ENCODE results near the gene CNTNAP1.

CNTNAP1 gene

DNA sequence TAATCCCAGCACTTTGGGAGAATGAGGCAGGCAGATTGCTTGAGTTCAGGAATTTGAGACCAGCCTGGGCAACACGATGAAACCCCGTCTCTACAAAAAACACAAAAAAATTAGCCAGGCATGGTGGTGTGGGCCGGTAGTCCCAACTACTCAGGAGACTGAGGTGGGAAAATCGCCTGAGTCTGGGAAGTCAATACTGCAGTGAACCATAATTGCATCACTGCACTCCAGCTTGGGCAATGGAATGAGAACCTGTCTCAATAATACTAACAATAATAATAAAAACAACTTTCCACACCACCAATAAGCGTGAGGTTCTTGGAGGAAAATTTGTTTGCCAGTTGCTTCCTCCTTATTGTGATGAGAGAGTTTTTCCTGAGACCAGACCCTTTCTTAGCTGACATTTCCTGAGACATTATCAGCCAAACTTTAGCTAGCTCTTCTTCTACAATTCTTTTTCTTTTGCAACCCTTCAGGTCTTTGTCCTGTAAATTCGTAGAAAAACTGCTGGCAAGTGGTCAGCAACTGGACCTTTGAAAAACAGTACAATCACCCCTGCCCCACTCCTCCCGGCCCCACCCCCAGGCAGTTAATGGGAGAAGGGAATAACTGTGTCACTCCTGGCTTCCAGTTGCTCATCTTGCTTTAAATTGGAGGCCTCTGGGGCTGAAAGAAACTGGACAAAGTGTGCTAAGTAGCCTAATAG, 66.0 kb downstream of the CNTNAP1 start:
- Histone ChIP-seq H3K27ac (no peak overlapping the region), H3K9me3 (no peaks in the 10 kb centered on the region), H3K27me3 (peaks cover 79% of the 10 kb centered on the region), H3K4me1 (ENCODE audit: control insufficient read depth in 1 of 2, insufficient read depth in 1 of 2, low read depth in 1 of 2, low read length in 1 of 2) (peaks cover 14% of the 10 kb centered on the region in 2 experiments), H3K36me3 (no peaks in the 10 kb centered on the region), H3K4me3 (ENCODE audit: low read depth in 1 of 2, low read length in 1 of 2) (no peak overlapping the region)
- TF ChIP-seq, protein P1, sequence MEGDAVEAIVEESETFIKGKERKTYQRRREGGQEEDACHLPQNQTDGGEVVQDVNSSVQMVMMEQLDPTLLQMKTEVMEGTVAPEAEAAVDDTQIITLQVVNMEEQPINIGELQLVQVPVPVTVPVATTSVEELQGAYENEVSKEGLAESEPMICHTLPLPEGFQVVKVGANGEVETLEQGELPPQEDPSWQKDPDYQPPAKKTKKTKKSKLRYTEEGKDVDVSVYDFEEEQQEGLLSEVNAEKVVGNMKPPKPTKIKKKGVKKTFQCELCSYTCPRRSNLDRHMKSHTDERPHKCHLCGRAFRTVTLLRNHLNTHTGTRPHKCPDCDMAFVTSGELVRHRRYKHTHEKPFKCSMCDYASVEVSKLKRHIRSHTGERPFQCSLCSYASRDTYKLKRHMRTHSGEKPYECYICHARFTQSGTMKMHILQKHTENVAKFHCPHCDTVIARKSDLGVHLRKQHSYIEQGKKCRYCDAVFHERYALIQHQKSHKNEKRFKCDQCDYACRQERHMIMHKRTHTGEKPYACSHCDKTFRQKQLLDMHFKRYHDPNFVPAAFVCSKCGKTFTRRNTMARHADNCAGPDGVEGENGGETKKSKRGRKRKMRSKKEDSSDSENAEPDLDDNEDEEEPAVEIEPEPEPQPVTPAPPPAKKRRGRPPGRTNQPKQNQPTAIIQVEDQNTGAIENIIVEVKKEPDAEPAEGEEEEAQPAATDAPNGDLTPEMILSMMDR (IDR thresholded peaks at IDR 0.05), result no peak

GRCh38 chr17:42748908-42749798, 66.8 kb downstream of the CNTNAP1 start:
- Histone ChIP-seq H3K9me3 (no peaks in the 10 kb centered on the region), H3K27ac (no peak overlapping the region), H3K27me3 (peaks cover 87% of the 10 kb centered on the region), H3K36me3 (no peaks in the 10 kb centered on the region), H3K4me3 (ENCODE audit: low read depth in 1 of 2, low read length in 1 of 2) (no peak overlapping the region), H3K4me1 (ENCODE audit: control insufficient read depth in 1 of 2, insufficient read depth in 1 of 2, low read depth in 1 of 2, low read length in 1 of 2) (peaks cover 6 to 8% of the 10 kb centered on the region in 2 experiments)
- TF ChIP-seq, protein P1 (IDR thresholded peaks at IDR 0.05), result no peak
